Measurements from ENCODE around the gene MANSC4. TPM values are rescaled to one million over a fixed set of nuclear protein-coding genes. Genes with fewer than 3 reads are reported as not detected.

Gene MANSC4
- polyA plus RNA-seq, 1 donor from 2014 or later, result 0.43 TPM

DNA sequence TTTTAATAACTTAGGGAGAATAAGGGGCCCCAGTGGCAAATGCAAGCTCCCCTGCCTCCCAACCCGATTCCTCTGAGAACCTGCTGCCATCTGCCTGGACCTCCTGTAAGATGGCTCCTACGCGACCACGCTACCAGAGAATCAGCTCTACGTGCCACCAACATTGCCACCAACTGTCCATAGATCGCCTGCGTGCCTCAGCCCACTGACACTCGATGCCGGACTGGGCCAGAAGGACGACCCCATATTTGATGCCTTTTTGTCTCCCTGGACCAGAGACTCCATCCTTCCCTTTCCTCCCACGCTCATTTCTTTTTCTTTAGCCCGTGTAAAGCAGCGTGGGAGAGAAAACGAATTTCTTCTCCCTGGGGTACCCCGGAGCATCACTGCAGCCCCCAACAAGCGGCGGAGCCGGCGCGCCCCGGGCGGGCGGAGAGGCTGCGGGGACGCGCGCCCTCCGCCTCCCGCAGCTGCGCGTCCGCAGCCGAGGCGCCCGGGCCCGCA, 568 bp downstream of the MANSC4 start:
- peak overlapping the region; percentile 89 for H2AFZ ChIP-seq (ENCODE audit: low read depth, low read length)
- H3K27me3 ChIP-seq (ENCODE audit: insufficient read depth, low read depth, low read length), result no peaks in the 10 kb centered on the region
- peak overlapping the region; percentile 91 for H3K27ac ChIP-seq (ENCODE audit: low read length)
- H4K20me1 ChIP-seq (ENCODE audit: insufficient read depth), result no peaks in the 10 kb centered on the region
- no peaks in the 10 kb centered on the region for H3K36me3 ChIP-seq (ENCODE audit: insufficient read depth, low read length)
- peak overlapping the region; percentile 92 for H3K9ac ChIP-seq (ENCODE audit: low read length)
- peaks cover 4% of the 10 kb centered on the region for H3F3A ChIP-seq (ENCODE audit: insufficient read depth, low read length, poor library complexity, severe bottlenecking)
- H3K4me3 ChIP-seq (ENCODE audit: low read length), result peak overlapping the region; percentile 95
- TF ChIP-seq EZH2 (IDR thresholded peaks at IDR 0.05; ENCODE audit: borderline replicate concordance, insufficient read depth, low read length, poor library complexity, severe bottlenecking) (no peak), MXI1 (conservative IDR thresholded peaks at IDR 0.05; ENCODE audit: poor library complexity, severe bottlenecking) (peak; percentile 24), POLR2AphosphoS5 (IDR thresholded peaks at IDR 0.05) (peak; percentile 16), RAD21 (conservative IDR thresholded peaks at IDR 0.05) (no peak), TAF1 (IDR thresholded peaks at IDR 0.05; ENCODE audit: low read depth) (peak; percentile 42), EP300 (conservative IDR thresholded peaks at IDR 0.05; ENCODE audit: poor library complexity, severe bottlenecking) (no peak), SMC3 (conservative IDR thresholded peaks at IDR 0.05; ENCODE audit: poor library complexity) (no peak)
- TF ChIP-seq, protein P1, sequence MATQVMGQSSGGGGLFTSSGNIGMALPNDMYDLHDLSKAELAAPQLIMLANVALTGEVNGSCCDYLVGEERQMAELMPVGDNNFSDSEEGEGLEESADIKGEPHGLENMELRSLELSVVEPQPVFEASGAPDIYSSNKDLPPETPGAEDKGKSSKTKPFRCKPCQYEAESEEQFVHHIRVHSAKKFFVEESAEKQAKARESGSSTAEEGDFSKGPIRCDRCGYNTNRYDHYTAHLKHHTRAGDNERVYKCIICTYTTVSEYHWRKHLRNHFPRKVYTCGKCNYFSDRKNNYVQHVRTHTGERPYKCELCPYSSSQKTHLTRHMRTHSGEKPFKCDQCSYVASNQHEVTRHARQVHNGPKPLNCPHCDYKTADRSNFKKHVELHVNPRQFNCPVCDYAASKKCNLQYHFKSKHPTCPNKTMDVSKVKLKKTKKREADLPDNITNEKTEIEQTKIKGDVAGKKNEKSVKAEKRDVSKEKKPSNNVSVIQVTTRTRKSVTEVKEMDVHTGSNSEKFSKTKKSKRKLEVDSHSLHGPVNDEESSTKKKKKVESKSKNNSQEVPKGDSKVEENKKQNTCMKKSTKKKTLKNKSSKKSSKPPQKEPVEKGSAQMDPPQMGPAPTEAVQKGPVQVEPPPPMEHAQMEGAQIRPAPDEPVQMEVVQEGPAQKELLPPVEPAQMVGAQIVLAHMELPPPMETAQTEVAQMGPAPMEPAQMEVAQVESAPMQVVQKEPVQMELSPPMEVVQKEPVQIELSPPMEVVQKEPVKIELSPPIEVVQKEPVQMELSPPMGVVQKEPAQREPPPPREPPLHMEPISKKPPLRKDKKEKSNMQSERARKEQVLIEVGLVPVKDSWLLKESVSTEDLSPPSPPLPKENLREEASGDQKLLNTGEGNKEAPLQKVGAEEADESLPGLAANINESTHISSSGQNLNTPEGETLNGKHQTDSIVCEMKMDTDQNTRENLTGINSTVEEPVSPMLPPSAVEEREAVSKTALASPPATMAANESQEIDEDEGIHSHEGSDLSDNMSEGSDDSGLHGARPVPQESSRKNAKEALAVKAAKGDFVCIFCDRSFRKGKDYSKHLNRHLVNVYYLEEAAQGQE (IDR thresholded peaks at IDR 0.05; ENCODE audit: borderline replicate concordance), result peak; percentile 71
- TF ChIP-seq, protein P2, sequence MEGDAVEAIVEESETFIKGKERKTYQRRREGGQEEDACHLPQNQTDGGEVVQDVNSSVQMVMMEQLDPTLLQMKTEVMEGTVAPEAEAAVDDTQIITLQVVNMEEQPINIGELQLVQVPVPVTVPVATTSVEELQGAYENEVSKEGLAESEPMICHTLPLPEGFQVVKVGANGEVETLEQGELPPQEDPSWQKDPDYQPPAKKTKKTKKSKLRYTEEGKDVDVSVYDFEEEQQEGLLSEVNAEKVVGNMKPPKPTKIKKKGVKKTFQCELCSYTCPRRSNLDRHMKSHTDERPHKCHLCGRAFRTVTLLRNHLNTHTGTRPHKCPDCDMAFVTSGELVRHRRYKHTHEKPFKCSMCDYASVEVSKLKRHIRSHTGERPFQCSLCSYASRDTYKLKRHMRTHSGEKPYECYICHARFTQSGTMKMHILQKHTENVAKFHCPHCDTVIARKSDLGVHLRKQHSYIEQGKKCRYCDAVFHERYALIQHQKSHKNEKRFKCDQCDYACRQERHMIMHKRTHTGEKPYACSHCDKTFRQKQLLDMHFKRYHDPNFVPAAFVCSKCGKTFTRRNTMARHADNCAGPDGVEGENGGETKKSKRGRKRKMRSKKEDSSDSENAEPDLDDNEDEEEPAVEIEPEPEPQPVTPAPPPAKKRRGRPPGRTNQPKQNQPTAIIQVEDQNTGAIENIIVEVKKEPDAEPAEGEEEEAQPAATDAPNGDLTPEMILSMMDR (IDR thresholded peaks at IDR 0.05; ENCODE audit: poor library complexity, severe bottlenecking), result no peak
- peak overlapping the region; percentile 83 for H3K4me2 ChIP-seq (ENCODE audit: low read length)
- H3K9me2 ChIP-seq (ENCODE audit: insufficient read depth, low read length), result no peaks in the 10 kb centered on the region
- H3K9me3 ChIP-seq (ENCODE audit: low read length), result no peaks in the 10 kb centered on the region
- peaks cover 41% of the 10 kb centered on the region for H3K79me2 ChIP-seq (replicated peaks; ENCODE audit: insufficient read depth, low read length)

DNA sequence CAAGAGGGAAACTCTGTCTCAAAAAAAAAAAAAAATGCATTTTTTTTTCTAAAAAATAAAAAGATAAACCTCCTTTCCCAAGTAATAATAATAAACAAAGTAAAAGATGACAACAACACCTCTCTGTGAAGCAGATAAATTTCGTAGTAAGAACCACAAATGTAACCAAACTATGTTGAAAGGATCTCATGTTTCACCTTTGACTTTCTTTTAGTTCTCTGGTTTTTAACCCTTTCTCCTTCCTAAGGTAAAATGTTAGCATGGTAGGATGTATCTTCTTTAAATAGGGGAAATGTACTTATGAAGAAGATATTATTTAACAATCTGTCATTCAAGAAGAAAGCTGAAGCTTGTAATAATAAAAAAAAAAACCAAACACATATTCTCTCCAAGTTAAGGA, 1.8 kb downstream of the MANSC4 start:
- Histone ChIP-seq H3K27me3 (ENCODE audit: insufficient read depth, low read depth, low read length) (no peaks in the 10 kb centered on the region), H3K36me3 (ENCODE audit: insufficient read depth, low read length) (no peaks in the 10 kb centered on the region), H3K79me2 (replicated peaks; ENCODE audit: insufficient read depth, low read length) (peaks cover 33% of the 10 kb centered on the region), H3K9me3 (ENCODE audit: low read length) (no peaks in the 10 kb centered on the region), H4K20me1 (ENCODE audit: insufficient read depth) (no peaks in the 10 kb centered on the region), H3K27ac (ENCODE audit: low read length) (no peak overlapping the region), H3F3A (ENCODE audit: insufficient read depth, low read length, poor library complexity, severe bottlenecking) (peaks cover 4% of the 10 kb centered on the region), H3K9ac (ENCODE audit: low read length) (no peak overlapping the region), H3K4me2 (ENCODE audit: low read length) (no peak overlapping the region), H2AFZ (ENCODE audit: low read depth, low read length) (no peak overlapping the region), H3K4me3 (ENCODE audit: low read length) (no peak overlapping the region), H3K9me2 (ENCODE audit: insufficient read depth, low read length) (no peaks in the 10 kb centered on the region)
- TF ChIP-seq, protein P2 (IDR thresholded peaks at IDR 0.05; ENCODE audit: poor library complexity, severe bottlenecking), result no peak
- no peak for TF ChIP-seq SMC3 (conservative IDR thresholded peaks at IDR 0.05; ENCODE audit: poor library complexity)
- TF ChIP-seq TAF1 (IDR thresholded peaks at IDR 0.05; ENCODE audit: low read depth), result no peak
- no peak for TF ChIP-seq POLR2AphosphoS5 (IDR thresholded peaks at IDR 0.05)
- no peak for TF ChIP-seq RAD21 (conservative IDR thresholded peaks at IDR 0.05)
- TF ChIP-seq EP300 (conservative IDR thresholded peaks at IDR 0.05; ENCODE audit: poor library complexity, severe bottlenecking), result no peak
- TF ChIP-seq, protein P1 (IDR thresholded peaks at IDR 0.05; ENCODE audit: borderline replicate concordance), result no peak
- no peak for TF ChIP-seq EZH2 (IDR thresholded peaks at IDR 0.05; ENCODE audit: borderline replicate concordance, insufficient read depth, low read length, poor library complexity, severe bottlenecking)
- no peak for TF ChIP-seq MXI1 (conservative IDR thresholded peaks at IDR 0.05; ENCODE audit: poor library complexity, severe bottlenecking)

Data from neural cell (in vitro differentiated cells).